Cardiac fibroblast (primary cell): ENCODE measurements around the gene NOSIP.

Source experiments
- DNase-seq, 2 donors: peaks; one replicate each; pipeline versions ENCODE4 v3.0.0 to v3.0.0-alpha.2; 2010; ENCODE audit warnings: low read depth in 2 of 2
- H3K4me3 ChIP-seq, 2 donors: replicated peaks in 1 of 2; 1 replicate in 1 of 2; 2 replicates in 1 of 2; pipeline ENCODE4 v1.5.1; 2011; ENCODE audit warnings: low read depth in 2 of 2, low read length in 2 of 2, mild to moderate bottlenecking in 2 of 2, moderate library complexity in 1 of 2
- CTCF ChIP-seq: IDR thresholded peaks from one replicate; pipeline ENCODE4 v1.5.1; 2011; ENCODE audit warnings: low read depth, mild to moderate bottlenecking, low read length, inconsistent platforms

NOSIP gene

GRCh38 chr19:49573009-49573408, 7.3 kb downstream of the NOSIP start:
- H3K4me3 ChIP-seq = no peak overlapping the region
- no peak for DNase-seq
- TF ChIP-seq CTCF = no peak

- DNase-seq = no peak
- TF ChIP-seq CTCF = no peak
Measured at GRCh38 chr19:49570997-49571676, 9.2 kb downstream of the NOSIP start.

GRCh38 chr19:49570138-49570856, 10.1 kb downstream of the NOSIP start:
- DNase-seq = peak; percentile 91 to 92
- no peak overlapping the region for H3K4me3 ChIP-seq
- peak; percentile 99 for TF ChIP-seq CTCF

More at GRCh38 chr19:49570997-49571676, 9.2 kb downstream of the NOSIP start:
- no peak overlapping the region for H3K4me3 ChIP-seq

GRCh38 chr19:49567861-49568441, 12.4 kb downstream of the NOSIP start:
- no peak for DNase-seq
- TF ChIP-seq CTCF = no peak
- no peak overlapping the region for H3K4me3 ChIP-seq

GRCh38 chr19:49566302-49566701, 14.1 kb downstream of the NOSIP start:
- no peak for TF ChIP-seq CTCF
- DNase-seq = no peak
- H3K4me3 ChIP-seq = no peak overlapping the region

- TF ChIP-seq CTCF = no peak
- H3K4me3 ChIP-seq = no peak overlapping the region
- peak; percentile 31 to 66 for DNase-seq
Measured at GRCh38 chr19:49565261-49565660, 15.1 kb downstream of the NOSIP start.
